ENCODE measurements around the gene TCTA. TPM values are rescaled to one million over a fixed set of nuclear protein-coding genes. Genes with fewer than 3 reads are reported as not detected.

The TCTA gene
- total and polyA plus RNA-seq, 9 of the 15 experiments (the other 6 are each of a cell fraction or from before 2014, with no cell fraction given): 4.0 to 15.4 (median 8.2) TPM

DNA sequence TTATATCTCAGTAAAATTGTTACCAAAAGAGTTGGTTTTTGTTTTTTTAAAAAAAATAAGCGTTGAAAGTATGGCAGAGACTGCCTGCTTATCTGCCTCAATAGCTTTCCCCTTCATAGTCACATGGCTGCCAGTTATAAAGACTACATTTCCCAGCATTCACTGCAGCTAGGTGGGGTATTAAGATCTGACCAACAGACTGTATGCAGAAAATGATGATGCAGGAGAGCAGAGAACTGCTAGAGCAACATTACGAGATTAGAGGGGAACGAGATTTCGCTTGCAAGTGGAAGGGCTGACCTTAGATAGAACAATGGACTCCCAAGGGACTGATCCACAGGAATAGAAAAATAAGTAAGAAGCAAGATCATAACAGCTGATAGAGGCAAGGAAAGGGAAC is 14.8 kb upstream of the TCTA start (continued):
- TF ChIP-seq REST (IDR thresholded peaks at IDR 0.05; ENCODE audit: borderline replicate concordance) (no peak), REST (CRISPR knock-in tag; IDR thresholded peaks at IDR 0.05; ENCODE audit: low read depth) (no peak), COPS2 (conservative IDR thresholded peaks at IDR 0.05) (no peak), TCF3 (CRISPR knock-in tag; IDR thresholded peaks at IDR 0.05) (no peak), ZNF551 (CRISPR knock-in tag; IDR thresholded peaks at IDR 0.05) (no peak), SAFB (IDR thresholded peaks at IDR 0.05; ENCODE audit: borderline replicate concordance, low read depth, low read length) (no peak), MYC (IDR thresholded peaks at IDR 0.05; ENCODE audit: low read depth, low read length) (peak; percentile 42; the same call in 1 of the 2 replicates), MYC (CRISPR knock-in tag; IDR thresholded peaks at IDR 0.05; ENCODE audit: borderline replicate concordance, low read depth) (no peak), ZFP30 (CRISPR knock-in tag; IDR thresholded peaks at IDR 0.05; ENCODE audit: borderline replicate concordance) (no peak), KAT7 (CRISPR knock-in tag; IDR thresholded peaks at IDR 0.05; ENCODE audit: borderline replicate concordance) (no peak), HNRNPK (IDR thresholded peaks at IDR 0.05; ENCODE audit: low read depth, low read length, poor library complexity, severe bottlenecking) (no peak), DIDO1 (tag; IDR thresholded peaks at IDR 0.05; ENCODE audit: low read depth) (no peak), HNRNPLL (IDR thresholded peaks at IDR 0.05; ENCODE audit: low read depth, low read length, poor library complexity, severe bottlenecking) (no peak), MCM2 (IDR thresholded peaks at IDR 0.05; ENCODE audit: low read depth) (no peak), RCOR1 (IDR thresholded peaks at IDR 0.05; ENCODE audit: borderline replicate concordance in 1 of 2, low read depth in 2 of 2, low read length in 2 of 2) (0 out of 4 replicates have a peak, but pooled peaks of 1 of the 2 experiments have one; percentile 41), SOX6 (IDR thresholded peaks at IDR 0.05) (0 out of 2 replicates have a peak, but pooled peaks have one; percentile 16), ZNF224 (CRISPR knock-in tag; IDR thresholded peaks at IDR 0.05) (no peak), ZNF436 (CRISPR knock-in tag; IDR thresholded peaks at IDR 0.05) (no peak), NR0B1 (IDR thresholded peaks at IDR 0.05; ENCODE audit: partially characterized antibody) (no peak)
- TF ChIP-seq, protein P1, sequence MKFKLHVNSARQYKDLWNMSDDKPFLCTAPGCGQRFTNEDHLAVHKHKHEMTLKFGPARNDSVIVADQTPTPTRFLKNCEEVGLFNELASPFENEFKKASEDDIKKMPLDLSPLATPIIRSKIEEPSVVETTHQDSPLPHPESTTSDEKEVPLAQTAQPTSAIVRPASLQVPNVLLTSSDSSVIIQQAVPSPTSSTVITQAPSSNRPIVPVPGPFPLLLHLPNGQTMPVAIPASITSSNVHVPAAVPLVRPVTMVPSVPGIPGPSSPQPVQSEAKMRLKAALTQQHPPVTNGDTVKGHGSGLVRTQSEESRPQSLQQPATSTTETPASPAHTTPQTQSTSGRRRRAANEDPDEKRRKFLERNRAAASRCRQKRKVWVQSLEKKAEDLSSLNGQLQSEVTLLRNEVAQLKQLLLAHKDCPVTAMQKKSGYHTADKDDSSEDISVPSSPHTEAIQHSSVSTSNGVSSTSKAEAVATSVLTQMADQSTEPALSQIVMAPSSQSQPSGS (CRISPR knock-in tag; IDR thresholded peaks at IDR 0.05): no peak

Data from K562 (cell line).